Peyer's patch (tissue), 4 donors: ENCODE measurements around the gene LTBP1.

Experiments used
- CTCF ChIP-seq, 6 experiments: fragments of 450-650 bp in 4 of 6; fragments of 200-600 bp in 2 of 6; sonication (generic) in 1 of 6; IDR thresholded peaks; one replicate each; pipeline ENCODE4 v1.5.1; 2017 to 2019; ENCODE audit warnings: antibody characterized with exemption in 6 of 6, mild to moderate bottlenecking in 3 of 6, moderate library complexity in 1 of 6
- POLR2A ChIP-seq, 2 donors: fragments of 450-650 bp; IDR thresholded peaks; one replicate each; pipeline ENCODE4 v1.5.1; 2017; ENCODE audit warnings: antibody characterized with exemption in 2 of 2, mild to moderate bottlenecking in 2 of 2, moderate library complexity in 2 of 2

GRCh38 chr2:33322612-33323011, 375.9 kb downstream of the LTBP1 start:
- no peak for TF ChIP-seq CTCF (IDR thresholded peaks at IDR 0.05)
- TF ChIP-seq POLR2A (IDR thresholded peaks at IDR 0.05) = no peak
